Endothelial cell of umbilical vein (primary cell): ENCODE results near the gene SOHLH2. TPM values are rescaled to one million over a fixed set of nuclear protein-coding genes. Genes with fewer than 3 reads are reported as not detected.

ENCODE experiments used
- BruUV-seq: library from RNA; stranded (reverse); fragments of 400-500 nt; replicated peaks from 2 replicates; lab custom pipeline; 2021; lab: Mats Ljungman, UMichigan
- CTCF ChIA-PET: fragments of 300-600, 350-600 bp; sonication (Branson Sonifier 250); formaldehyde crosslinking; loops from one replicate; lab custom pipeline; 2021; ENCODE audit warnings: antibody characterized with exemption, inconsistent platforms; lab: Charles Lee
- POLR2A ChIA-PET: fragments of 300-600, 350-600 bp; sonication (Branson Sonifier 250); formaldehyde crosslinking; loops from one replicate; lab custom pipeline; 2021; ENCODE audit warnings: antibody characterized with exemption, inconsistent platforms; lab: Charles Lee
- DNase-seq: peaks from one replicate; pipeline ENCODE4 v3.0.0-alpha.2; 2011; ENCODE audit warnings: low read depth, low spot score
- FAIRE-seq: peaks from 2 replicates; lab custom pipeline; 2011; peaks lifted over from hg19 to GRCh38; lab: Jason Lieb, UNC
- H2AFZ ChIP-seq: 2 replicates; pipeline ENCODE4 v1.6.0; 2012; ENCODE audit warnings: low read depth, low read length, control low read depth, inconsistent platforms
- H3K27ac ChIP-seq: 2 replicates; pipeline ENCODE4 v1.5.1; 2011; ENCODE audit warnings: low read depth, mild to moderate bottlenecking, control low read depth, low read length, moderate library complexity; ENCODE audit not compliant: insufficient read depth
- H3K27me3 ChIP-seq, 2 experiments: 2 replicates each; pipeline versions ENCODE4 v1.6.0 to v1.6.1; 2011; ENCODE audit warnings: low read length in 2 of 2, mixed read lengths in 1 of 2; ENCODE audit not compliant: control insufficient read depth in 2 of 2, insufficient read depth in 2 of 2
- H3K36me3 ChIP-seq, 2 experiments: 2 replicates in 1 of 2; 3 replicates in 1 of 2; pipeline ENCODE4 v1.5.1; 2011; ENCODE audit warnings: low read length in 2 of 2, mild to moderate bottlenecking in 1 of 2, moderate library complexity in 1 of 2; ENCODE audit not compliant: control insufficient read depth in 2 of 2, insufficient read depth in 2 of 2; ENCODE audit errors: extremely low read depth in 1 of 2
- H3K4me1 ChIP-seq: 3 replicates; pipeline ENCODE4 v1.5.1; 2011; ENCODE audit warnings: mild to moderate bottlenecking, low read length; ENCODE audit not compliant: control insufficient read depth, insufficient read depth; ENCODE audit errors: extremely low read depth
- H3K4me2 ChIP-seq: 2 replicates; pipeline ENCODE4 v1.6.1; 2011; ENCODE audit warnings: low read length, control low read depth, mixed read lengths; ENCODE audit not compliant: insufficient read depth
- H3K4me3 ChIP-seq, 3 experiments: fragments of 200-600 bp in 1 of 3; sonication (generic), shearing (Covaris generic) in 1 of 3; replicated peaks in 1 of 3; 2 replicates each; pipeline ENCODE4 v1.5.1; 2011 to 2016; ENCODE audit warnings: control low read depth in 3 of 3, low read length in 3 of 3, mild to moderate bottlenecking in 2 of 3, inconsistent platforms in 1 of 3, low read depth in 1 of 3, moderate library complexity in 1 of 3; ENCODE audit not compliant: insufficient read depth in 1 of 3
- H3K79me2 ChIP-seq: 2 replicates; pipeline ENCODE4 v1.6.0; 2012; ENCODE audit warnings: low read length, inconsistent platforms; ENCODE audit not compliant: control insufficient read depth, insufficient read depth
- H3K9ac ChIP-seq: replicated peaks from 2 replicates; pipeline ENCODE3; 2011; ENCODE audit warnings: low read length, control low read depth; ENCODE audit not compliant: insufficient read depth; ENCODE audit errors: extremely low read depth
- H3K9me1 ChIP-seq: replicated peaks from 3 replicates; pipeline ENCODE4 v1.6.0; 2011; ENCODE audit warnings: mild to moderate bottlenecking, low read length; ENCODE audit not compliant: control insufficient read depth, insufficient read depth; ENCODE audit errors: extremely low read depth
- H3K9me3 ChIP-seq: replicated peaks from 2 replicates; pipeline ENCODE4 v1.5.1; 2012; ENCODE audit warnings: low read length, inconsistent platforms; ENCODE audit not compliant: control insufficient read depth, insufficient read depth
- H4K20me1 ChIP-seq: replicated peaks from 2 replicates; pipeline ENCODE3; 2011; ENCODE audit warnings: mild to moderate bottlenecking, low read length; ENCODE audit not compliant: control insufficient read depth, insufficient read depth; ENCODE audit errors: extremely low read depth
- CTCF ChIP-seq, 2 donors: IDR thresholded peaks; 1 replicate in 1 of 2; 2 replicates in 1 of 2; pipeline ENCODE4 v1.5.1; 2011; ENCODE audit warnings: low read length in 2 of 2, mild to moderate bottlenecking in 2 of 2, moderate library complexity in 2 of 2, control low read depth in 1 of 2, inconsistent platforms in 1 of 2, low read depth in 1 of 2; ENCODE audit not compliant: insufficient read depth in 1 of 2; ENCODE audit errors: extremely low read depth in 1 of 2
- EZH2 ChIP-seq: IDR thresholded peaks from 2 replicates; pipeline ENCODE4 v1.6.1; 2012; ENCODE audit warnings: borderline replicate concordance, low read depth, mild to moderate bottlenecking, moderate library complexity, low read length, inconsistent platforms; ENCODE audit not compliant: severe bottlenecking
- FOS ChIP-seq: IDR thresholded peaks from 2 replicates; pipeline ENCODE4 v1.6.1; 2011; ENCODE audit warnings: mild to moderate bottlenecking, low read length, moderate library complexity, borderline replicate concordance; ENCODE audit not compliant: insufficient read depth
- GATA2 ChIP-seq: IDR thresholded peaks from 2 replicates; pipeline ENCODE4 v1.7.0; 2011; ENCODE audit warnings: low read depth, mild to moderate bottlenecking, moderate library complexity, mixed read lengths, low read length; ENCODE audit not compliant: insufficient read length, insufficient read depth
- JUN ChIP-seq: IDR thresholded peaks from 2 replicates; pipeline ENCODE4 v1.6.1; 2011; ENCODE audit warnings: borderline replicate concordance, low read depth; ENCODE audit not compliant: insufficient read length, insufficient read depth
- MAX ChIP-seq: IDR thresholded peaks from 2 replicates; pipeline ENCODE4 v1.6.1; 2011; ENCODE audit not compliant: insufficient read depth, insufficient read length
- MYC ChIP-seq: IDR thresholded peaks from one replicate; pipeline ENCODE4 v1.6.1; 2011; ENCODE audit warnings: mild to moderate bottlenecking, low read depth, low read length
- POLR2A ChIP-seq: IDR thresholded peaks from 2 replicates; pipeline ENCODE4 v1.6.1; 2012; ENCODE audit warnings: low read depth, mild to moderate bottlenecking, control low read depth, low read length
- POLR2AphosphoS5 ChIP-seq: IDR thresholded peaks from 2 replicates; pipeline ENCODE4 v1.6.1; 2012; ENCODE audit warnings: low read depth, mild to moderate bottlenecking, control low read depth, low read length, moderate library complexity; ENCODE audit not compliant: insufficient read depth
- dilution Hi-C: fragments of 300-500 bp; cut with MboI; formaldehyde crosslinking; loops from one replicate; pipeline ENCODE4 v1.15.0; 2019; ENCODE audit warnings: low sequenced_read_pairs; ENCODE audit not compliant: extremely low pct_ligation_motif_present
- intact Hi-C: fragments of 100-400 bp; cut with micrococcal nuclease; formaldehyde crosslinking; loops from one replicate; pipeline ENCODE4 v1.10.0; 2022
- polyA plus RNA-seq, 4 experiments: library from polyadenylated mRNA; depleted of rRNA in 3 of 4; stranded (reverse) in 3 of 4; unstranded in 1 of 4; fragments of >200 nt; gene quantifications; 2 replicates each; pipeline versions ENCODE4 v1.2.1 to v1.2.3, GENCODE V29; 2011 to 2012; ENCODE audit warnings: missing spikeins in 1 of 4
- total RNA-seq: library from RNA; stranded (reverse); gene quantifications from 2 replicates; pipeline ENCODE4 v1.2.3, GENCODE V29; 2021

The SOHLH2 gene
- total and polyA plus RNA-seq, 2 donors (not counting 3 experiments of a cell fraction or from before 2014, with no cell fraction given), result 0.11 to 0.55 TPM

- H3K9me1 ChIP-seq, result no peaks in the 10 kb centered on the region
- FAIRE-seq (no peak), DNase-seq (no peak)
- H3K27ac ChIP-seq, result no peak overlapping the region
- H3K9me3 ChIP-seq, result no peaks in the 10 kb centered on the region
- no peak overlapping the region for H3K9ac ChIP-seq
- TF ChIP-seq FOS (no peak), POLR2AphosphoS5 (no peak), MAX (no peak), GATA2 (no peak), CTCF (IDR thresholded peaks at IDR 0.05; ENCODE audit: extremely low read depth in 1 of 2, insufficient read depth in 1 of 2, low read depth in 1 of 2, low read length in 2 of 2) (no peak), EZH2 (no peak), MYC (no peak), POLR2A (no peak), JUN (no peak)
- no peaks in the 10 kb centered on the region for H3K79me2 ChIP-seq
- no peaks in the 10 kb centered on the region for H3K4me1 ChIP-seq
- intact Hi-C loops (no loop called here), dilution Hi-C loops (no loop called here)
- no peaks in the 10 kb centered on the region for H3K36me3 ChIP-seq
- no peak overlapping the region for H3K4me3 ChIP-seq
- no peaks in the 10 kb centered on the region for H3K27me3 ChIP-seq
- BruUV-seq, result no TSS peak
- CTCF ChIA-PET, result interaction anchor here (1.4 kb wide), 1 partner anchor 99 kb away, joined by 4 read pairs; no protein-coding TSS in a partner anchor
- H3K4me2 ChIP-seq, result no peak overlapping the region
- POLR2A ChIA-PET, result no interaction called here
- no peaks in the 10 kb centered on the region for H4K20me1 ChIP-seq
- no peak overlapping the region for H2AFZ ChIP-seq
Measured at GRCh38 chr13:36183901-36184300, 30.5 kb downstream of the SOHLH2 start.
